Activated CD8-positive, alpha-beta memory T cell treated with anti-CD3 and anti-CD28 coated beads, Interleukin-2, amount 50 U/mL, for 48 hours (primary cell): Measurements from ENCODE around the gene RDH5.
"Not testable (repeated sequence)": the region's sequence is repeated elsewhere in the genome, so short reads cannot be mapped to it uniquely, and the experiment has no call there.

Experiments used
- DNase-seq: peaks from one replicate; pipeline ENCODE4 v3.0.0-alpha.2; 2020

The RDH5 gene

GRCh38 chr12:55748230-55748993 lies 28.2 kb downstream of the RDH5 start:
- DNase-seq: no peak

GRCh38 chr12:55755246-55755645 lies 35.1 kb downstream of the RDH5 start:
- DNase-seq: no peak

DNA sequence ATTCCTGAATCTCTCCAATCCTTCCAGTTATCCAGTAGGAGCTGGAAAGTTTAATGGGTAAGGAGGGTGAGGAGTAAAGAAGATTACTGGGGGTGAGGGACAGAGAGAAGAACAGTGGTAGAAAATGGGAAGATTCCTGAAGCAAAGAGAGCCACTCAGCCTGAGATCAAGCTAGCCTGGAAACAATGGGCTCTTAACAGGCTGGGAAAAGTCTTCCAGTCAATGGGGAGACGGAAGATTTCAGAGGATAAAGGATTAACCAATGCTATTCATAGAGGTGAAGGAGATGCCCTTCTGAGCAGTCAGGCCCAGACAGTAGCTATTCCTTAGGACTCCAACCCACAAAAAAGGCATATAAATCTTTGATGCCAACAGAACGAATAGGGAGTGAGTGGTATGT lies 37.5 kb downstream of the RDH5 start:
- DNase-seq: no peak

GRCh38 chr12:55758575-55758974 lies 38.4 kb downstream of the RDH5 start:
- DNase-seq: not testable (repeated sequence)

DNA sequence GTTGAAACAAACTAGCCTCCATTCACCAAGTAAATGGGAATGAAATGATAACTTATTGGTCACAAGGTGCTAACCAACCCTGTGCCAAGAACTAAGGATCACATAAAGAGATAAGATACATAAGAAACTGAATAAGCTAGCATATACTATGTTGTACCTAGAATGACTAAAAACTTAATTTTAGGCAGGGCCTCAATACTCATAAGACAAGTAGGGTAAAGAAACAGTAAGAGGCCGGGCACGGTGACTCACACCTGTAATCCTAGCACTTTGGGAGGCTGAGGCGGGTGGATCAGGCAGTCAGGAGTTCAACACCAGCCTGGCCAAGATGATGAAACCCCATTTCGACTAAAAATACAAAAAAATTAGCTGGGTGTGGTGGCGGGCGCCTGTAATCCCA lies 40.5 kb downstream of the RDH5 start:
- DNase-seq: no peak

DNA sequence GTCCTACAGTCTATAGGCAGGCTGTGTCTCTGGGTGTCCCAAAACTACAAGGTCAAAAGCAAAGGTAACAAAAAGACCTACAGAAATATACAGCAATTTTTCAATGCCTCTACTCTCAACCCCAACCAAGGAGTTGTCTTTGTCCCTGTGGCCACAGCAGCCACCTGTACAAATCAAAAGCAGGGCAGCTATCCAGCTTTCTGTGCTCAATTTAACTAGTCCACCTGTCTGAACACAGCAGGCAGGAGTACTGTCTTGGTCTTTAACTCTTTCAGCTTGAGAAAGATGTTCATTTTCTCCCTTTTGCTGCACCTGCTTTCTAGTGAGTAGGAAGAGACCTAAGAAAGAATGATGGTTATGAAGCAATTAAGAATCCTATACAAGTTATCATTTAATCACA lies 42.5 kb downstream of the RDH5 start:
- DNase-seq: no peak

- DNase-seq: no peak
These were observed 45.6 kb downstream of the RDH5 start for GRCh38 chr12:55765736-55766290.

GRCh38 chr12:55767156-55767555 lies 47.0 kb downstream of the RDH5 start:
- DNase-seq: no peak

DNA sequence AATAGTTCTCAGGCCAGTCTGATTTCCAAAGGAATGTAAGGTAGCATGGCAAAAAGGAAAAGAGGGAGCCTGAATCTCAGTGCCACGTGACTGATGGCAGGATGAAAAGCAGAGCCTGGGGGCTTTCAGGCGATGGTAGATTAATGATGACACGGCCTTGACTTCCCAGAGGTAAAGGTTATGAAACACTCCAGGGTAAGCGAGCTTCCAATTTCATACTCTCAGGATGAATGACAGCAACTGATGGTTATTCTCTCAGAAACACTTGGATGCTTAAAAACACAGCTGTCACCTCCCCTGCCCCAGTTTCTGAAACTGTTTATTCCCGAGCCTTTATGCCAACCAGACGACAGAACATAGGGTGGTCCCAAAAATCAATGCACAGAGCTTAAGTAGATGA lies 51.5 kb downstream of the RDH5 start:
- no peak for DNase-seq
